Calu3 (cell line): ENCODE results near the gene PBX3. TPM values are rescaled to one million over a fixed set of nuclear protein-coding genes. Genes with fewer than 3 reads are reported as not detected.

ENCODE experiments used
- BruUV-seq: library from RNA; stranded (reverse); fragments of 400-500 nt; replicated peaks from 2 replicates; lab custom pipeline; 2021; lab: Mats Ljungman, UMichigan
- CTCF ChIA-PET: fragments of 300-600 bp; sonication (Branson Sonifier 250); formaldehyde crosslinking; loops from one replicate; lab custom pipeline; 2022; ENCODE audit warnings: antibody characterized with exemption; lab: Charles Lee
- DNase-seq: peaks from one replicate; pipeline ENCODE4 v3.0.0; 2022
- H3K27ac Mint-ChIP-seq: one replicate; pipeline ENCODE4 v1.8.0; 2022; ENCODE audit warnings: mixed read lengths; ENCODE audit not compliant: unreplicated experiment
- H3K27me3 Mint-ChIP-seq: one replicate; pipeline ENCODE4 v1.8.0; 2022; ENCODE audit warnings: mixed read lengths; ENCODE audit not compliant: unreplicated experiment
- H3K36me3 Mint-ChIP-seq: one replicate; pipeline ENCODE4 v1.8.0; 2022; ENCODE audit warnings: mild to moderate bottlenecking, moderate library complexity, mixed read lengths; ENCODE audit not compliant: insufficient read depth, unreplicated experiment
- H3K4me1 Mint-ChIP-seq: one replicate; pipeline ENCODE4 v1.8.0; 2022; ENCODE audit warnings: mild to moderate bottlenecking, low read depth, mixed read lengths; ENCODE audit not compliant: unreplicated experiment
- H3K4me3 Mint-ChIP-seq: one replicate; pipeline ENCODE4 v1.8.0; 2022; ENCODE audit warnings: mild to moderate bottlenecking, low read depth, moderate library complexity, mixed read lengths; ENCODE audit not compliant: unreplicated experiment
- H3K9me3 Mint-ChIP-seq: one replicate; pipeline ENCODE4 v1.8.0; 2022; ENCODE audit warnings: low read depth, mixed read lengths; ENCODE audit not compliant: unreplicated experiment
- intact Hi-C: fragments of 100-400 bp; cut with micrococcal nuclease; formaldehyde crosslinking; loops from one replicate; pipeline ENCODE4 v1.10.0; 2022; ENCODE audit not compliant: unreplicated experiment
- total RNA-seq: library from RNA; stranded (reverse); gene quantifications from 2 replicates; pipeline ENCODE4 v1.2.3, GENCODE V29; 2022
- TF ChIP-seq, protein P1 (sequence below): fragments of 200-600 bp; IDR thresholded peaks from one replicate; pipeline ENCODE4 v1.8.0; 2022; ENCODE audit warnings: antibody characterized with exemption; ENCODE audit not compliant: unreplicated experiment

PBX3 gene
- total RNA-seq, 1 experiment from 2014 or later = 8.0 TPM

DNA sequence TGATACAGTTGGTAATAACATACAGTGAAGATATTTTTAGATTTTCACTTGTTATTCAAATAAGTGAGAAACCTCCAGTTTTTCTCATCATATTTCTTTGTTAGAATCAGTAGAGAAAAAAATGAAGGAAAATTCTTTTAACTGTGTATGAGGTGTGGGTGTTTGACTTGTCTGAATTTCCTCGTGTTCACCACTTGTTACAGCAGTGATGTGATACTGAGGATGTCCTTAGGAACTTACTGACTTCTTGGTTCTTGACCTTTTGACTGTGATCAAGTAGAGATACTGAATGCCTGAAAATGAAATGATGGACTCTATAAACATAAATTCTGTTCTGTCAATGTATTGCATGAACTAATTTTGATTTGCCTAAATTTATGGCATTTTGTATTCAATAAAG, 10.7 kb downstream of the PBX3 start:
- H3K4me3 Mint-ChIP-seq = no peak overlapping the region
- intact Hi-C loops = no loop called here
- CTCF ChIA-PET = no interaction called here
- no peak for DNase-seq
- no peaks in the 10 kb centered on the region for H3K36me3 Mint-ChIP-seq
- no peak overlapping the region for H3K27ac Mint-ChIP-seq
- H3K27me3 Mint-ChIP-seq = no peaks in the 10 kb centered on the region
- H3K4me1 Mint-ChIP-seq = no peaks in the 10 kb centered on the region
- BruUV-seq = no TSS peak
- TF ChIP-seq, protein P1, sequence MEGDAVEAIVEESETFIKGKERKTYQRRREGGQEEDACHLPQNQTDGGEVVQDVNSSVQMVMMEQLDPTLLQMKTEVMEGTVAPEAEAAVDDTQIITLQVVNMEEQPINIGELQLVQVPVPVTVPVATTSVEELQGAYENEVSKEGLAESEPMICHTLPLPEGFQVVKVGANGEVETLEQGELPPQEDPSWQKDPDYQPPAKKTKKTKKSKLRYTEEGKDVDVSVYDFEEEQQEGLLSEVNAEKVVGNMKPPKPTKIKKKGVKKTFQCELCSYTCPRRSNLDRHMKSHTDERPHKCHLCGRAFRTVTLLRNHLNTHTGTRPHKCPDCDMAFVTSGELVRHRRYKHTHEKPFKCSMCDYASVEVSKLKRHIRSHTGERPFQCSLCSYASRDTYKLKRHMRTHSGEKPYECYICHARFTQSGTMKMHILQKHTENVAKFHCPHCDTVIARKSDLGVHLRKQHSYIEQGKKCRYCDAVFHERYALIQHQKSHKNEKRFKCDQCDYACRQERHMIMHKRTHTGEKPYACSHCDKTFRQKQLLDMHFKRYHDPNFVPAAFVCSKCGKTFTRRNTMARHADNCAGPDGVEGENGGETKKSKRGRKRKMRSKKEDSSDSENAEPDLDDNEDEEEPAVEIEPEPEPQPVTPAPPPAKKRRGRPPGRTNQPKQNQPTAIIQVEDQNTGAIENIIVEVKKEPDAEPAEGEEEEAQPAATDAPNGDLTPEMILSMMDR = no peak
- no peaks in the 10 kb centered on the region for H3K9me3 Mint-ChIP-seq

DNA sequence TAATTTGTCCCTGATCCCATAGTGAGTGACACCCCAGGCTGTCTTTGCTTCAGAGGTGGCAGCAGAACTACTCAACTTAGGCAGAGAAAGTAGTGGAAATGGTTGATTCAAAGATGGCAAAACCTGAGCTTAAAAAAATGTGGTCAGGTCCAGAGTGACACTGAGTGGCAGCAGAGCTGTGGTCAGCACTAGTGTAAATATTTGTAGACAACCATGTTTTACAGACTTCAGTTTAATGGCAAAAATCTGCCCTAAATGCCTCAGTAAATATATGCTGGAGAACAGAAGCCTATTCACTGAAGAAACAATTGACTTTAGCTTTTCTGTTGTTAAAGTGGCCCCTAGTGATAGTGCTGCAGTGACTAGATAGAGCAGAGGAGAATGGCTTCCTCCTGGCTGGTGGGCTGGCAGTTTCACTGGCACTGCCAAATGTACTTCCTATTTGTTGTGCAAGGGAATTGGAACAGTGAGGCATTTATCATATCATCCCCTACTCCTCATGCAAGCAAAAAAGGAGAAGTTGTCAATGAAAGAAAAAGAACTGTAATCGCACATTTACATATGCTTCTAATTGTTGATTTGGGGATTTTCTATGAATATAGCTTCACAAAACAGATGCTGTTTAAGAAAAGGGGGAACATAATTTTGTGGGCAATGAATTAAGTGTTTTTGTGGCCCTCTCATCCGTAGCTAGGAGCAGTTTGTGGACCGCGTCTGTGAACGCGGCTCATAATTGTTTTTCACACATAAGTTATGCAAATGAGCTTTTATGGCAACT, 12.0 kb downstream of the PBX3 start:
- no peak for DNase-seq
- intact Hi-C loops = no loop called here
- CTCF ChIA-PET = no interaction called here
- H3K27me3 Mint-ChIP-seq = no peaks in the 10 kb centered on the region
- no peaks in the 10 kb centered on the region for H3K9me3 Mint-ChIP-seq
- no peak overlapping the region for H3K27ac Mint-ChIP-seq
- BruUV-seq = no TSS peak
- TF ChIP-seq, protein P1 = no peak
- no peak overlapping the region for H3K4me3 Mint-ChIP-seq
- H3K4me1 Mint-ChIP-seq = no peaks in the 10 kb centered on the region
- H3K36me3 Mint-ChIP-seq = no peaks in the 10 kb centered on the region

DNA sequence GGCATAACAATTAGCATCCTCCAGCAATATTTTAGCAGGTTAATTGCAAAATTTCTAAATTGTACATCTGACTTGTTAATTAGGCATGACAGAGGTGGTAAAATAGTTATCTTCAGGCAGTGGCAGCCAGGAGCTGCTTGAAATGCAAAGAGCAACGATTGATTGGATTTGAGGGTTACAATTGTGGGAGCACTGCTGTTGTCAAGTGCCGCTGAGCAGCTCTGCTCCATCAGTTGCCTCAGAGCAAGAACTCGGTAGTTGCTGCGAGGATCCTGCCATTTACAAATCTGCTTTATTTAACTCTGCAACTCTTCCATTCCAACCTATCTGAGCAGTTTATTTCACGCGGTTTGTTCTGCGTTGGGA, 12.6 kb downstream of the PBX3 start:
- CTCF ChIA-PET = no interaction called here
- Mint-ChIP-seq H3K4me3 (no peak overlapping the region), H3K27me3 (no peaks in the 10 kb centered on the region), H3K27ac (no peak overlapping the region), H3K36me3 (no peaks in the 10 kb centered on the region), H3K4me1 (no peaks in the 10 kb centered on the region), H3K9me3 (no peaks in the 10 kb centered on the region)
- TF ChIP-seq, protein P1 = no peak
- intact Hi-C loops = no loop called here
- no peak for DNase-seq
- BruUV-seq = no TSS peak

DNA sequence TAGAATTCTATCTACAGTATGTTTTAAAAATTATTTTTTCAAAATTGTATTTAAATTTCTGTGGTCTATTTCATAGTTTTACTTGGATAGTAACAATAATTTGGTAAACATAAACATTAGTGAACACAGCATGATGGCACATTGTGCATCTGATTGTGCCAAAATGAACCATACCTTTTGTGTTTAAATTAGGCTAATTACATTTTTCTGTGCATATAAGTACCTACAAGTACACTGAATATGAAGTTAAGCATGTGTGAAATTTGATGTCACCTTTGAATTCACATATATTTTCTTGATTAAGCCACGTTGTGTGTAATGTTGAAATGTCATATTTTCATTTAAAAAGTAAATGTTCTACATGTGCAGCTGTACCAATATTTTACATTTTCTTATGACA, 13.4 kb downstream of the PBX3 start:
- intact Hi-C loops = no loop called here

More for the DNA sequence above, 13.4 kb downstream of the PBX3 start:
- Mint-ChIP-seq H3K4me1 (no peaks in the 10 kb centered on the region), H3K27me3 (no peaks in the 10 kb centered on the region), H3K4me3 (no peak overlapping the region), H3K9me3 (no peaks in the 10 kb centered on the region), H3K36me3 (no peaks in the 10 kb centered on the region), H3K27ac (no peak overlapping the region)
- no peak for DNase-seq
- no TSS peak for BruUV-seq
- CTCF ChIA-PET = no interaction called here
- TF ChIP-seq, protein P1 = no peak
